ENCODE data around the gene ANAPC7. TPM values are rescaled to one million over a fixed set of nuclear protein-coding genes. Genes with fewer than 3 reads are reported as not detected.

The ANAPC7 gene
- polyA plus RNA-seq, 1 donor (not counting 4 experiments of a cell fraction or from before 2014, with no cell fraction given), result 68.2 TPM

DNA sequence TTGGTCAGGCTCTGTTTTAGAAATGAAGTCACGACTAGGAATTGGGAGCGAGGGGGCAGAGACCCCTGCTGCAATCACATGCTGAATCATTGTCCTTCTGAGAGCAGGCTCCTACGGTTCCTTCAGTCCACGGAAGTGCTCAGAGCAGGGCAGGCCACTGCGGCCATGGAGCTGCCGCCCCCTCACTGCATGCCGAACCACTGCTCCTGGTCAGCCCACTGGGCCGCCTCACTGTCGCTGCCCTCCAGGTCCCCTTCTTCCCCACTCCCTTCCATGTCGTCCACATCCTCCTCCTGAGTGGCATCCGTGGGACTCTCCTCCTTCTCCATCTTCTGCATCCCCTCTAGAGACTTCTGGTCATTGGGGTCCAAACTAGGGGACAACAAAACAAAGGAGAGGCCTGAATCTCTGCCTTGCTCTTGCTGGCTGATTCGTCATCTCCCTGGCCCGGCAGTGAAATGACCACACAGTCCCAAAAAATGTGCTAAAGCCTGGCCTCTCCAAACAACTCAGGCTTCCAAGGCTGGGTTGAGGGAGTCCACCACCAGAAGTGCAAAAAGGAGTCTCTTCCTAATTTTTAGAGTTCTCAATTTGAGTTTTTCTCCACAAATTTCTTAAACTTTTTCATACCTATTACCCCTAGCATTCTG lies 29.4 kb downstream of the ANAPC7 start:
- no peak overlapping the region for H3K4me3 ChIP-seq (ENCODE audit: control insufficient read depth in 2 of 3, extremely low read depth in 1 of 3, insufficient read depth in 2 of 3, low read depth in 1 of 3, low read length in 3 of 3)
- H3K9me1 ChIP-seq (ENCODE audit: control insufficient read depth, extremely low read depth, insufficient read depth, low read length), result no peaks in the 10 kb centered on the region
- H3K27me3 ChIP-seq (ENCODE audit: control insufficient read depth, extremely low read depth, insufficient read depth, low read length), result no peaks in the 10 kb centered on the region
- H4K20me1 ChIP-seq (ENCODE audit: control insufficient read depth, extremely low read depth, insufficient read depth, low read length), result peaks cover 2% of the 10 kb centered on the region
- peaks cover 26 to 38% of the 10 kb centered on the region in 2 experiments for H3K36me3 ChIP-seq (ENCODE audit: control insufficient read depth in 2 of 2, extremely low read depth in 1 of 2, insufficient read depth in 2 of 2, low read length in 2 of 2)
- dilution Hi-C loops (cut with MboI; ENCODE audit: extremely low pct_ligation_motif_present, low sequenced_read_pairs), result no loop called here
- H3K9me3 ChIP-seq (ENCODE audit: control insufficient read depth, low read depth, low read length), result no peaks in the 10 kb centered on the region
- no peaks in the 10 kb centered on the region for H3K79me2 ChIP-seq (ENCODE audit: control insufficient read depth, insufficient read depth, low read length)
- H2AFZ ChIP-seq (ENCODE audit: control insufficient read depth, low read length), result no peak overlapping the region
- H3K4me2 ChIP-seq (ENCODE audit: control insufficient read depth, extremely low read depth, insufficient read depth, low read depth, low read length), result no peak overlapping the region
- no peak overlapping the region for H3K9ac ChIP-seq (ENCODE audit: control insufficient read depth, extremely low read depth, insufficient read depth, low read length)
- no peak overlapping the region for H3K27ac ChIP-seq (ENCODE audit: control insufficient read depth, insufficient read depth, low read length)
- TF ChIP-seq EZH2 (IDR thresholded peaks at IDR 0.05; ENCODE audit: low read length), result no peak
- H3K4me1 ChIP-seq (ENCODE audit: control insufficient read depth, extremely low read depth, insufficient read depth, low read length), result peaks cover 25% of the 10 kb centered on the region
- no peak for FAIRE-seq
- no peak for DNase-seq (ENCODE audit: low read depth, low spot score)

DNA sequence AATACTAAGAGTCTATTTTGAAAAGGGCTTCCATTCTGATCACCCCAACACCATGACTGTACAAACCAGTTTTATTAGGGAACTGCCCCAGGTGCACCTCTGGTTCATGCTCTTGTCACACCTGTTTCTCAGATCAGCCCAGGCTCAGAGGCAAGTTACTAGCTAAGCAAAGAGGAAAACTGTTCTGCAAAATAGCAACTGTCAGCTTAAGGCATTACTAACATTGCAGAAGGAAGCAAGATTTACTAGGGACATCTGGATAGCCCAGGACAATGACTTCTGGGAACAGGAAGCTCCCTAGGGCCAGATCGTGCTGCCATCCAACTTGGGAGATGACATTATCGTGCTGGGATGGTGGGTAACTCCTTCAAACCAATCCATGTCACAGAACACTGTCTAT lies 30.1 kb downstream of the ANAPC7 start:
- Histone ChIP-seq H3K4me3 (ENCODE audit: control insufficient read depth in 2 of 3, extremely low read depth in 1 of 3, insufficient read depth in 2 of 3, low read depth in 1 of 3, low read length in 3 of 3) (no peak overlapping the region), H3K4me1 (ENCODE audit: control insufficient read depth, extremely low read depth, insufficient read depth, low read length) (peaks cover 25% of the 10 kb centered on the region), H3K36me3 (ENCODE audit: control insufficient read depth in 2 of 2, extremely low read depth in 1 of 2, insufficient read depth in 2 of 2, low read length in 2 of 2) (peaks cover 26 to 36% of the 10 kb centered on the region in 2 experiments), H3K27ac (ENCODE audit: control insufficient read depth, insufficient read depth, low read length) (no peak overlapping the region), H4K20me1 (ENCODE audit: control insufficient read depth, extremely low read depth, insufficient read depth, low read length) (peaks cover 2% of the 10 kb centered on the region), H3K9me1 (ENCODE audit: control insufficient read depth, extremely low read depth, insufficient read depth, low read length) (no peaks in the 10 kb centered on the region), H3K9ac (ENCODE audit: control insufficient read depth, extremely low read depth, insufficient read depth, low read length) (no peak overlapping the region), H3K9me3 (ENCODE audit: control insufficient read depth, low read depth, low read length) (no peaks in the 10 kb centered on the region), H2AFZ (ENCODE audit: control insufficient read depth, low read length) (no peak overlapping the region), H3K79me2 (ENCODE audit: control insufficient read depth, insufficient read depth, low read length) (no peaks in the 10 kb centered on the region), H3K27me3 (ENCODE audit: control insufficient read depth, extremely low read depth, insufficient read depth, low read length) (no peaks in the 10 kb centered on the region), H3K4me2 (ENCODE audit: control insufficient read depth, extremely low read depth, insufficient read depth, low read depth, low read length) (no peak overlapping the region)
- FAIRE-seq (no peak), DNase-seq (ENCODE audit: low read depth, low spot score) (no peak)
- TF ChIP-seq EZH2 (IDR thresholded peaks at IDR 0.05; ENCODE audit: low read length), result no peak
- TF ChIP-seq, protein P1, sequence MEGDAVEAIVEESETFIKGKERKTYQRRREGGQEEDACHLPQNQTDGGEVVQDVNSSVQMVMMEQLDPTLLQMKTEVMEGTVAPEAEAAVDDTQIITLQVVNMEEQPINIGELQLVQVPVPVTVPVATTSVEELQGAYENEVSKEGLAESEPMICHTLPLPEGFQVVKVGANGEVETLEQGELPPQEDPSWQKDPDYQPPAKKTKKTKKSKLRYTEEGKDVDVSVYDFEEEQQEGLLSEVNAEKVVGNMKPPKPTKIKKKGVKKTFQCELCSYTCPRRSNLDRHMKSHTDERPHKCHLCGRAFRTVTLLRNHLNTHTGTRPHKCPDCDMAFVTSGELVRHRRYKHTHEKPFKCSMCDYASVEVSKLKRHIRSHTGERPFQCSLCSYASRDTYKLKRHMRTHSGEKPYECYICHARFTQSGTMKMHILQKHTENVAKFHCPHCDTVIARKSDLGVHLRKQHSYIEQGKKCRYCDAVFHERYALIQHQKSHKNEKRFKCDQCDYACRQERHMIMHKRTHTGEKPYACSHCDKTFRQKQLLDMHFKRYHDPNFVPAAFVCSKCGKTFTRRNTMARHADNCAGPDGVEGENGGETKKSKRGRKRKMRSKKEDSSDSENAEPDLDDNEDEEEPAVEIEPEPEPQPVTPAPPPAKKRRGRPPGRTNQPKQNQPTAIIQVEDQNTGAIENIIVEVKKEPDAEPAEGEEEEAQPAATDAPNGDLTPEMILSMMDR (optimal IDR thresholded peaks at IDR 0.05 in 1 of 3, IDR thresholded peaks at IDR 0.05 in 1 of 3, conservative IDR thresholded peaks at IDR 0.05 in 1 of 3; ENCODE audit: extremely low read depth in 1 of 3, insufficient read depth in 2 of 3, low read length in 3 of 3), result no peak
- dilution Hi-C loops (cut with MboI; ENCODE audit: extremely low pct_ligation_motif_present, low sequenced_read_pairs), result no loop called here

DNA sequence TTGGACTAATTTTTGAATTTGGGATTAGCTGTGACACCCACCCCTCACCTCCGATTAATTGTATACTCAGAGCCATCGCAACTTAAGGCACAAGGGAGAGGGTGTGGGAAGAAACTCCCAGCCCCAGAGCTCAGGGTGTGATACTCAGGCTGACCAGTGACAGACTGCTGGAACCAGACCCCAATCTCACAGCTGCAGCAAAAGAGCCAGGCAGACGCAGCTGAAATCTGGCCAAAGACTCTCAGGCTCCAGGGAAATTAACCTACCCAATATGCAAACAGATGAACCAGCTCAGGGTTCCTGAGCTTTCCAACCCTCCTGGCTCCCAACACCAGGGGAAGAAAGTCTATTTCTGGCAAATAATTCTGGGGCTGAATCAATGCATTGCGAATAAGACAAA lies 30.5 kb downstream of the ANAPC7 start:
- H3K9ac ChIP-seq (ENCODE audit: control insufficient read depth, extremely low read depth, insufficient read depth, low read length), result no peak overlapping the region
- no peak for DNase-seq (ENCODE audit: low read depth, low spot score)
- dilution Hi-C loops (cut with MboI; ENCODE audit: extremely low pct_ligation_motif_present, low sequenced_read_pairs), result no loop called here
- no peak overlapping the region for H2AFZ ChIP-seq (ENCODE audit: control insufficient read depth, low read length)
- no peaks in the 10 kb centered on the region for H3K9me3 ChIP-seq (ENCODE audit: control insufficient read depth, low read depth, low read length)
- H3K27me3 ChIP-seq (ENCODE audit: control insufficient read depth, extremely low read depth, insufficient read depth, low read length), result no peaks in the 10 kb centered on the region
- peaks cover 25% of the 10 kb centered on the region for H3K4me1 ChIP-seq (ENCODE audit: control insufficient read depth, extremely low read depth, insufficient read depth, low read length)
- no peak overlapping the region for H3K4me2 ChIP-seq (ENCODE audit: control insufficient read depth, extremely low read depth, insufficient read depth, low read depth, low read length)
- H3K27ac ChIP-seq (ENCODE audit: control insufficient read depth, insufficient read depth, low read length), result no peak overlapping the region
- TF ChIP-seq, protein P1 (optimal IDR thresholded peaks at IDR 0.05 in 1 of 3, IDR thresholded peaks at IDR 0.05 in 1 of 3, conservative IDR thresholded peaks at IDR 0.05 in 1 of 3; ENCODE audit: extremely low read depth in 1 of 3, insufficient read depth in 2 of 3, low read length in 3 of 3), result no peak
- no peak for TF ChIP-seq EZH2 (IDR thresholded peaks at IDR 0.05; ENCODE audit: low read length)
- peaks cover 24 to 33% of the 10 kb centered on the region in 2 experiments for H3K36me3 ChIP-seq (ENCODE audit: control insufficient read depth in 2 of 2, extremely low read depth in 1 of 2, insufficient read depth in 2 of 2, low read length in 2 of 2)
- no peak for FAIRE-seq
- H3K9me1 ChIP-seq (ENCODE audit: control insufficient read depth, extremely low read depth, insufficient read depth, low read length), result no peaks in the 10 kb centered on the region
- no peak overlapping the region for H3K4me3 ChIP-seq (ENCODE audit: control insufficient read depth in 2 of 3, extremely low read depth in 1 of 3, insufficient read depth in 2 of 3, low read depth in 1 of 3, low read length in 3 of 3)
- H3K79me2 ChIP-seq (ENCODE audit: control insufficient read depth, insufficient read depth, low read length), result no peaks in the 10 kb centered on the region
- H4K20me1 ChIP-seq (ENCODE audit: control insufficient read depth, extremely low read depth, insufficient read depth, low read length), result peaks cover 2% of the 10 kb centered on the region
